ENCODE results near the gene LRRC27. TPM values are rescaled to one million over a fixed set of nuclear protein-coding genes. Genes with fewer than 3 reads are reported as not detected.

LRRC27 gene
- total and polyA plus RNA-seq, 2 donors (not counting 1 experiment from before 2014, with no cell fraction given): 23.6 to 25.6 TPM

GRCh38 chr10:132407243-132407746 is 75.3 kb downstream of the LRRC27 start:
- peak; percentile 29 for ATAC-seq (ENCODE audit: low read depth)
- H3K4me2 ChIP-seq (replicated peaks; ENCODE audit: low read depth, low read length, poor library complexity, severe bottlenecking): peak overlapping the region; percentile 77

More at GRCh38 chr10:132407243-132407746, 75.3 kb downstream of the LRRC27 start:
- intact Hi-C loops (cut with micrococcal nuclease): no loop called here
- Histone ChIP-seq H3K36me3 (replicated peaks in 1 of 2; ENCODE audit: control extremely low read depth in 1 of 2, control insufficient read depth in 1 of 2, extremely low read depth in 1 of 2, insufficient read depth in 2 of 2, low read length in 1 of 2) (peaks cover 0 to 28% of the 10 kb centered on the region in 2 experiments), H3K9me3 (ENCODE audit: control extremely low read depth in 1 of 3, control insufficient read depth in 2 of 3, insufficient read depth in 1 of 3, low read length in 2 of 3) (no peaks in the 10 kb centered on the region), H3K9ac (ENCODE audit: low read length) (peak overlapping the region; percentile 35), H3K4me1 (ENCODE audit: control insufficient read depth in 2 of 2, insufficient read depth in 2 of 2, low read length in 2 of 2) (peaks cover 31 to 40% of the 10 kb centered on the region in 2 donors), H2AFZ (ENCODE audit: insufficient read depth, low read depth, low read length, poor library complexity, severe bottlenecking) (no peak overlapping the region), H3K27ac (ENCODE audit: low read length in 2 of 2) (peak overlapping the region; percentile 6 to 66), H4K20me1 (ENCODE audit: control insufficient read depth, insufficient read depth, low read length, poor library complexity, severe bottlenecking) (peaks cover 45% of the 10 kb centered on the region), H3K79me2 (ENCODE audit: control insufficient read depth, insufficient read depth, low read length) (peaks cover 63% of the 10 kb centered on the region), H3K27me3 (replicated peaks in 1 of 4; ENCODE audit: control extremely low read depth in 1 of 4, control insufficient read depth in 3 of 4, insufficient read depth in 4 of 4, low read length in 3 of 4) (no peaks in the 10 kb centered on the region), H3K4me3 (ENCODE audit: control extremely low read depth in 1 of 5, extremely low read depth in 1 of 5, insufficient read depth in 1 of 5, low read depth in 2 of 5, low read length in 4 of 5) (peak overlapping the region in 2 of 5 experiments; percentile 36 to 39)
- Mint-ChIP-seq H3K9me3 (ENCODE audit: insufficient read depth) (no peaks in the 10 kb centered on the region), H3K27ac (peak overlapping the region; percentile 46), H3K4me3 (peak overlapping the region; percentile 60), H3K4me1 (peaks cover 35% of the 10 kb centered on the region), H3K27me3 (no peaks in the 10 kb centered on the region)
- DNase-seq: no peak
- WGBS (ENCODE audit: insufficient coverage): 65% methylated on average over 12 of the region's 12 CpGs
- POLR2A ChIA-PET: no interaction called here
- no peak for TF ChIP-seq EZH2 (IDR thresholded peaks at IDR 0.05; ENCODE audit: borderline replicate concordance, insufficient read depth, low read depth, low read length, poor library complexity, severe bottlenecking)
- no peak for TF ChIP-seq CTCF (IDR thresholded peaks at IDR 0.05)
- CTCF ChIA-PET: interaction anchor here (1.0 kb wide), 1 partner anchor 44 kb away, joined by 3 read pairs; no protein-coding TSS in a partner anchor
